ENCODE measurements around the gene LRRC42.
"Not testable (repeated sequence)": the region's sequence is repeated elsewhere in the genome, so short reads cannot be mapped to it uniquely, and the experiment has no call there.

Gene LRRC42

DNA sequence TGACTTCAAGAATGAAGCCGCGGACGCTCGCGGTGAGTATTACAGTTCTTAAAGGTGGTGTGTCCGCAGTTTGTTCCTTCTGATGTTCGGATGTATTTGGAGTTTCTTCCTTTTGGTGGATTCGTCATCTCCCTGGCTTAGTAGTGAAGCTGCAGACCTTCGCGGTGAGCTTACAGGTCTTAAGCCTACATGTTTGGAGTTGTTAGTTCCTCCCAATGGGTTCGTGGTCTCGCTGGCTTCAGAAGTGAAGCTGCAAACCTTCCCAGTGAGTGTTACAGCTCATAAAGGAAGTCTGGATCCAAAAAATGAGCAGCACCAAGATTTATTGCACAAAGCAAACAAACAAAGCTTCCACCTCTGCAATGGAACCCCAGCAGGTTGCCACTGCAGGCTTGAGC lies 57.1 kb downstream of the LRRC42 start:
- no peak for DNase-seq (ENCODE audit: low spot score)

DNA sequence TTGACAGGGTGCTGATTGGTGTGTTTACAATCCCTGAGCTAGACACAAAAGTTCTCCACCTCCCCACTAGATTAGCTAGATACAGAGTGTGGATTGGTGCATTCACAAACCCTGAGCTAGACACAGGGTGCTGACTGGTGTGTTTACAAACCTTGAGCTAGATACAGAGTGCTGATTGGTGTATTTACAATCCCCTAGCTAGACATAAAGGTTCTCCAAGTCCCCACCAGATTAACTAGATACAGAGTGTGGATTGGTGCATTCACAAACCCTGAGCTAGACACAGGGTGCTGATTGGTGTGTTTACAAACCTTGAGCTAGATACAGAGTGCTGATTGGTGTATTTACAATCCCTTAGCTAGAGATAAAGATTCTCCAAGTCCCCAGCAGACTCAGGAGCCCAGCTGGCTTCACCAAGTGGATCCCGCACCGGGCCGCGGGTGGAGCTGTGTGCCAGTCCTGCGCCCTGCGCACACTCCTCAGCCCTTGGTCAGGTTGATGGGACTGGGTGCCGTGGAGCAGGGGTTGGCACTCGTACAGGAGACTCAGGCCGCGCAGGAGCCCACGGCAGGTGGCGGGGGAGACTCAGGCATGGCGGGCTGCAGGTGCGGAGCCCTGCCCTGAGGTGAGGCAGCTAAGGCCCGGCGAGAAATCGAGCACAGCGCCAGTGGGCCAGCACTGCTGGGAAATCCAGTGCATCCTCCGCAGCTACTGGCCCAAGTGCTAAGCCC lies 57.8 kb downstream of the LRRC42 start:
- in situ Hi-C loops (cut with MboI; ENCODE audit: low sequenced_read_pairs, unreplicated experiment); DNase-seq (ENCODE audit: low spot score): not testable (repeated sequence)

More for the DNA sequence above, 57.1 kb downstream of the LRRC42 start:
- in situ Hi-C loops (cut with MboI; ENCODE audit: low sequenced_read_pairs, unreplicated experiment), result no loop called here
- TF ChIP-seq, protein P1, sequence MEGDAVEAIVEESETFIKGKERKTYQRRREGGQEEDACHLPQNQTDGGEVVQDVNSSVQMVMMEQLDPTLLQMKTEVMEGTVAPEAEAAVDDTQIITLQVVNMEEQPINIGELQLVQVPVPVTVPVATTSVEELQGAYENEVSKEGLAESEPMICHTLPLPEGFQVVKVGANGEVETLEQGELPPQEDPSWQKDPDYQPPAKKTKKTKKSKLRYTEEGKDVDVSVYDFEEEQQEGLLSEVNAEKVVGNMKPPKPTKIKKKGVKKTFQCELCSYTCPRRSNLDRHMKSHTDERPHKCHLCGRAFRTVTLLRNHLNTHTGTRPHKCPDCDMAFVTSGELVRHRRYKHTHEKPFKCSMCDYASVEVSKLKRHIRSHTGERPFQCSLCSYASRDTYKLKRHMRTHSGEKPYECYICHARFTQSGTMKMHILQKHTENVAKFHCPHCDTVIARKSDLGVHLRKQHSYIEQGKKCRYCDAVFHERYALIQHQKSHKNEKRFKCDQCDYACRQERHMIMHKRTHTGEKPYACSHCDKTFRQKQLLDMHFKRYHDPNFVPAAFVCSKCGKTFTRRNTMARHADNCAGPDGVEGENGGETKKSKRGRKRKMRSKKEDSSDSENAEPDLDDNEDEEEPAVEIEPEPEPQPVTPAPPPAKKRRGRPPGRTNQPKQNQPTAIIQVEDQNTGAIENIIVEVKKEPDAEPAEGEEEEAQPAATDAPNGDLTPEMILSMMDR (IDR thresholded peaks at IDR 0.05; ENCODE audit: borderline replicate concordance, control extremely low read depth, extremely low read depth, insufficient read depth, missing control alignments), result no peak

DNA sequence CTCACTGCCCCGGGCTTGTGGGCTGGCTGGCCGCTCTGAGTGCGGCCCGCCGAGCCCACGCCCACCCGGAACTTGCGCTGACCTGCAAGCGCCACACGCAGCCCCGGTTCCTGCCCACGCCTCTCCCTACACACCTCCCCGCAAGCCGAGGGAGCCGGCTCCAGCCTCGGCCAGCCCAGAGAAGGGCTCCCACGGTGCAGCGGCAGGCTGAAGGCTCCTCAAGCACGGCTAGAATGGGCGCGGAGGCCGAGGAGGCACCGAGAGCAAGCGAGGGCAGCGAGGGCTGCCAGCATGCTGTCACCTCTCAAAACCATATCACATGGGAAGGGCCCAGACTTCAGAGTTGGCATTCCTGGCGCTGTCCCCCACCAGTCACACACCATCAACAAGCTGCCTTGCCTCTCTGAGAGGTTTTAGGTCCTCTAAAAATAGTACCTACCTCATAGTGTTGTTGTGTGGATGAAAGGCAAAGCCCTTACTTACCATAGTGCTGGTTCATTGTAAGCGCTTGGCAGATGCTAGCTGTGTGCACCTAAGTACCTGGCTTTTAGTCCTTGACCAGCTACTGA lies 58.4 kb downstream of the LRRC42 start:
- DNase-seq (ENCODE audit: low spot score), result no peak
- in situ Hi-C loops (cut with MboI; ENCODE audit: low sequenced_read_pairs, unreplicated experiment), result no loop called here
- TF ChIP-seq, protein P1 (IDR thresholded peaks at IDR 0.05; ENCODE audit: borderline replicate concordance, control extremely low read depth, extremely low read depth, insufficient read depth, missing control alignments), result no peak

DNA sequence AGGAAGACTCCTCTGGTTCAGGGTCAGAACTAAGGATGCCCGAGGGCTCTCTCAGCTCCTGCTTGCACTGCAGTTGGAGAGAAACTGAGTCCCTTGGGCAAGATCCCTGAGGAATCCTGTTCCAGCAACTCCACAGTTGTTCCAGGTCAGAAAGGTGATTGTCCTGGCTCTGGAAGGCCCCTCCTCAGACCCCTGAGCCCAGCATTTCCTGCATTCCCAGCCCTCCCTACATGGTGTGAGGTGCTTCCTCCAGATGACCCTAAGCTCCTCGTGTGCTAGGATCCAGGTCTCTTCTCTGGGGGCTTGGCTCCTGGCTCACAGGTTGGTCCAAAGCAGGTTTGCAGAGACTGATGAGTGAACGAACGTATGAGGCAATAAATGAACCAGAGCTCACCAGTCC lies 60.4 kb downstream of the LRRC42 start:
- DNase-seq (ENCODE audit: low spot score), result no peak
- in situ Hi-C loops (cut with MboI; ENCODE audit: low sequenced_read_pairs, unreplicated experiment), result no loop called here
- TF ChIP-seq, protein P1 (IDR thresholded peaks at IDR 0.05; ENCODE audit: borderline replicate concordance, control extremely low read depth, extremely low read depth, insufficient read depth, missing control alignments), result no peak

DNA sequence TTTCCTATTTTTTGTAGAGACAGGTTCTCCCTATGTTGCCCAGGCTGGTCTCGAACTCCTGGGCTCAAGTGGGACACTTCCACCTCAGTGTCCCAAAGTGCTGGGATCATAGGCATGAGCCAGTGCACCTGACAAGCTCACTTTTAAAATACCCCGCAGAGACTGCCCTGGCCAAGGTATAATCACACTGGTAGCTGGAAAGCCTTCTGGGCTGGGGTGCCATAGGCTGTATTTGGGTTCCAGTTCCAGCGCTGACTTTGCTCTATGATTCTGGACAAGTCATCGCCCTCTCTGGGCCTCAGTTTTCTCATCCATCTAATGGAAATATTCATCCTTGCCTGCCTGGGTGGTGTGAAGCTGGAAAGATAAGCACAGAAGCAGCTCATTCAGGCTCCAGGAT lies 61.5 kb downstream of the LRRC42 start:
- TF ChIP-seq, protein P1 (IDR thresholded peaks at IDR 0.05; ENCODE audit: borderline replicate concordance, control extremely low read depth, extremely low read depth, insufficient read depth, missing control alignments), result no peak
- no peak for DNase-seq (ENCODE audit: low spot score)
- in situ Hi-C loops (cut with MboI; ENCODE audit: low sequenced_read_pairs, unreplicated experiment), result no loop called here

DNA sequence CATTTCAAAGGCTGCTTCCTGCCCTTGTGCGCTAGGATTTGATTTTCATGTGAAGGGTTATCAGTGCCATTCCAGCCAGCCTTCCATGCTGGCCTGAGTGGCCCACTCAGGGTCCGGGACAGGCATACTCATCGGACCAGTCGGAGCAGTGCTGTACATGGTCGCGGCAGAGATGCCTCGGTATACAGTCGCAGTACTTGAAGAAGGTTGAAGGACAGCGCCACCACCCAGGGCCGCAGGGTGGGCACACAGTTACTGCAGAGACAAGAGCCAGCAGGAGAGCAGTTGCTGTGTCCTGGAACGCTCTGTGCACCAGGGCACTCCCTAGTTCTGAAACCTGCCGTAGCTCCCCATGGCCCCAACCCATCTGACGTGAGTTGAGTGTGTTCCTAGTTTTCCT lies 62.7 kb downstream of the LRRC42 start:
- no peak for DNase-seq (ENCODE audit: low spot score)
- in situ Hi-C loops (cut with MboI; ENCODE audit: low sequenced_read_pairs, unreplicated experiment), result no loop called here
- TF ChIP-seq, protein P1 (IDR thresholded peaks at IDR 0.05; ENCODE audit: borderline replicate concordance, control extremely low read depth, extremely low read depth, insufficient read depth, missing control alignments), result no peak

DNA sequence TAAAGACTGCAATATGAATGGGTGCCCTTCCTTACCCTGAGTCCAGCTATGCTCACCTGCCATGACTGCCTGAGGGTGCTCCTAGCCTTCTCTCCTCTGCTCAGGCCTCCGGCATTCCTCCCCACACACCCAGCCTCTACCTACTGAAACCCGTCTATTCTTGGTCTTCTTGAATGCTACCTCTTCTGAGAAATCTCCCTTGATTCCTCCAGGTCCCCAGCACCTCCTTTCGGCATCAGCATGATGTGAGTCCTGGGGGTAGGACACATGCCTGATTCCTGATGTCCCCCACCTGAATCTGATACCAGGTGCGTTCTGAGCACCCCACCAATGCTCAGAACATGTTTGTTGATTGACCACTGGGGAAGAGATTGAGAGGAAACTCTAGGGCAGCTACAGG lies 63.3 kb downstream of the LRRC42 start:
- in situ Hi-C loops (cut with MboI; ENCODE audit: low sequenced_read_pairs, unreplicated experiment), result no loop called here
- TF ChIP-seq, protein P1 (IDR thresholded peaks at IDR 0.05; ENCODE audit: borderline replicate concordance, control extremely low read depth, extremely low read depth, insufficient read depth, missing control alignments), result no peak
- DNase-seq (ENCODE audit: low spot score), result no peak

All from GM13976 (cell line).